GM18870 (cell line): ENCODE measurements around the gene CAMTA2.

Experiments
- ATAC-seq: cut with Tn5 transposase; IDR thresholded peaks from one replicate; pipeline ENCODE4 v1.9.1; 2021; ENCODE audit warnings: moderate library complexity; ENCODE audit not compliant: unreplicated experiment

The CAMTA2 gene

DNA sequence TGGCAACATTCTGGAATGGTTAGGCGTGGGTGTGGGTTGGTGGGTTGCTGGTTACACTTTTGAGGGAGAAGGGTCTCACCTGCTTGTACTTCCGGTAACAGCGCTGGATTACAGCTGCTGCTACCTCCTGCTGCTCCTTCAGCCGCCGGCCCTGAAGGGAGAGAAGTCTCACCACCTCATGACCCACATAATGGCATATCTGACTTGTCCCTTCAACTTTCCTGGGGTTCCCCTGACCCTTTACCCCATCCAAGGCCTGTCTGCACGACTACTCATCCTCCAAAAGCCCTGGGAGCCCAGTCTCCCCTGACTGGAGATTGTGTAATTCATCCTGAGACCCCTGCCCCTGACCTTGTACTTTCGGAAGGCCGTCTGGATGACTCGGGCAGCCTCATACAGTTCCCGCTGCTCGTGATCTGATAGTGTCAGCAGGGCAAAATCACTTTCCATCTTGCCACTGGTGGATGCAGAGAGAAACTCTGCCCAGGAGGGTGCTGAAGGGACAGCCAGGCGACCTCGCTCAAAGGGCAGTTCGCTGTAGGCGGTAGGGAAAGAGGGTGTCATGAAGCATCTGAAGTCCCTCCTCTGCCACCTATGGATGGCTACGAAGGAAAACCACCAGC, 17.8 kb downstream of the CAMTA2 start:
- ATAC-seq = no peak

GRCh38 chr17:4969047-4969550, 18.4 kb downstream of the CAMTA2 start:
- ATAC-seq = no peak

GRCh38 chr17:4968486-4969046, 18.9 kb downstream of the CAMTA2 start:
- no peak for ATAC-seq

DNA sequence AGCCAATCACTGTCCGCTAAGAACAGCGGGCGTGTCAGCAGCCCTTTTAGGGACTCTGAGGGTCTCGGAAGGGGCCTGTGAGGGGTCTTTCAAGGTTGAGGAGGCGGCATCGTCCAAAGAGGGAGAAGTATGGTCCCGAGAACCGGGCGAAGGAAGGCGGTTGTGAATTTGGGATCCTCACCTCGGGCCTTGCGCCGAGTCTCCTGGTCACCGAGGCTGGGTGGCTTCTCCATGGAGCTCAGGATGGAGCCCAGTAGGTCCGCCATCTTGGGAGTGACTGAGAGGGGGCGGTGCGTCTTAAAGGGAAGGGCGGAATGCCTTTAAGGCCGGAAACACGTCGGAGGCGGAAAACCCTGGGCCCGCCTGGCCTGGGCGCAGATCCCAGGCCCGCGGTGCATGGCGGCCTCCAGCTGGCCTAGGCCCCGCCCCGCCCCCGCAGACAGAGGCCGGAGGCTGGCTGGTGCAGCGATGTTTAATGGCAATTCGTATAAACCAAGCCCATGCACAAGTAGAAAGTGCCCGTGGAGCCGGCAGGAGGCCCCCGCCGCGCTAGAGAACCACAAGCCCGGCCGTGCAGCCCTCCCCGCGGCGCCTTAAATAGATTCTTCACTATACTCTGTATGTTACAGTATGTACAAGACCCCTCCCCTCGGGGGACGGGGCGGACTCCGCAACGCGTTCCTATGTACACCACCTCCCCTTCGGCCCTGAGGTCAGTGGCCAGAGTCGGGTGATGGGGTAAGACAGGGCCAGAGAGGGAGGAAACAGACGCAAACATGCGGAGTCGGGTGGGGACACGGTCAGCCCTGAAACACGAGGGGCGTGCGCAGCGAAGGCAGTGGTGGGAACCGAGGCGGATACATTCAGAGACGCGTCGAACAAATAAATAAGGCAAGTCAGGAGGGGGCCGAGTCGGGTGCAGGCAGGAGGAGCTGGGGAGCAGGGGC, 19.7 kb downstream of the CAMTA2 start, which contains the start of gene SPAG7:
SPAG7 (minus strand) TSS at position 279 of the 947 bp plus-strand sequence; CDS start at position 266, 13 bp downstream.
- peak; percentile 41 for ATAC-seq

GRCh38 chr17:4966844-4967538, 20.5 kb downstream of the CAMTA2 start:
- peak; percentile 84 for ATAC-seq

- ATAC-seq = no peak
Measured at GRCh38 chr17:4965311-4965986, 22.0 kb downstream of the CAMTA2 start.

- ATAC-seq = no peak
Measured at GRCh38 chr17:4960279-4960922, 27.1 kb downstream of the CAMTA2 start.

- ATAC-seq = no peak
Measured at GRCh38 chr17:4959261-4959965, 28.1 kb downstream of the CAMTA2 start.

- no peak for ATAC-seq
Measured at GRCh38 chr17:4958102-4958501, 29.4 kb downstream of the CAMTA2 start.

GRCh38 chr17:4956493-4957061, 30.9 kb downstream of the CAMTA2 start:
- no peak for ATAC-seq

GRCh38 chr17:4955091-4955490, 32.4 kb downstream of the CAMTA2 start:
- ATAC-seq = no peak

DNA sequence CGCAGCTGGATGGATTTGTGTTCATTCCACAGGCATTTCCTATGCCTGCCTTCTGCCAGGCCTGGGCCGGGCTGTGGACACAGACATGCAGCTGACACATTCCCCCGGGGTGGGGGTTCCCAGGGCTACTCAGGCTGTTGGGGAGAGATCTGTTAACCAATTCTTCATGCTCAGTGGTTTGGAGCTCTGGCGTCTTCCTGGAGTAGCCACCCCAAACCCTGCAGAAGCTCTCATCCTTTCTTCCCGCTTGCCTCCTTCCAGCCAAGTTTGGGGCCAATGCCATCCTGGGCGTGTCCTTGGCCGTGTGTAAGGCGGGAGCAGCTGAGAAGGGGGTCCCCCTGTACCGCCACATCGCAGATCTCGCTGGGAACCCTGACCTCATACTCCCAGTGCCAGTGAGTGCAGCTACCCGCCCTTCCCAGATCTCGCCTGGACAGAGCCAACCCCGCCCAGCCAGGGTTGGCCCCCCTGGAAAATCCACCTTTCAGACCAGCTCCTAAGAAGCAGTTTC, 34.0 kb downstream of the CAMTA2 start:
- no peak for ATAC-seq

DNA sequence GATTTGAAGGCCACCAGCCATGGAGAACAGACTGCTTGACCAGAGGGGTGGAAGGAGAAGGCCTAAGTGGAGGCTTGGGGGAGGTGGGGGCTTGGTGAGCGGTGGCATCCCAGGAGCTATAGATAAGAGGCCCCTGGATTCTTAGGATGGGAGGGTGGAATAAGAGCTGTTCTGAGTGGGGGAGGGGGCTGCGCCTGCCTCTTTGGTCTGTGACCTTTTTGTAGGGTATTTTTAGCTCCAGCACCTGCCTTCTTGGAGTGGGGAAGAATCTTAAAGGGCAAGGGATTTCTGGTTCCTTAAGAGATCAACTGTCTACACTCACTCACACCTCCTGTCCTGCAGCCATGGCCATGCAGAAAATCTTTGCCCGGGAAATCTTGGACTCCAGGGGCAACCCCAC, 36.0 kb downstream of the CAMTA2 start:
- ATAC-seq = no peak

DNA sequence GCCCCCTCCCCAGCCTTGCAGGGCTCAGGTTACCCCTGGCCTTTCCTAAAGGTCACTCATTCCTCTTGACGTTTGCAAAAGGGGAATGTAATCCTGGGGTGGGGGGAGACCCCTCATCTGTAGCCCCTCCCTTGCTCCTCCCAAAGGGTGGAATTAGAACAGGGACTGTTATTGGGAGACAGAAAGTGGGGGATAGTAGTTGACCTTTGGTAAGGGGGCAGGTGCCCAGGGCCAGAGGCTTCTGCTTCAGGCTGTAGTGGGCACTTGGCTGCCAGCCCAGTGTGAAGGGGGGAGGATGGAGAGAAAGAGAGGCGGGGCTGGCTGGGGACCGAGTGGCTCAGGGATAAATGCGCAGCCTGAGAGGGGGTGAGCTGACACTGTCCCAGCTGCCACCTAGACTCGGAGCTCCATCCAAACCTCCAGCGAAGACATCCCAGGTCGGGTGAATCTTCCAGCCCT, 36.7 kb downstream of the CAMTA2 start, which contains the start of gene ENO3:
ENO3 (plus strand) TSS at position 374 of the 459 bp plus-strand sequence. CDS start 711 bp downstream, outside the sequence.
- no peak for ATAC-seq

DNA sequence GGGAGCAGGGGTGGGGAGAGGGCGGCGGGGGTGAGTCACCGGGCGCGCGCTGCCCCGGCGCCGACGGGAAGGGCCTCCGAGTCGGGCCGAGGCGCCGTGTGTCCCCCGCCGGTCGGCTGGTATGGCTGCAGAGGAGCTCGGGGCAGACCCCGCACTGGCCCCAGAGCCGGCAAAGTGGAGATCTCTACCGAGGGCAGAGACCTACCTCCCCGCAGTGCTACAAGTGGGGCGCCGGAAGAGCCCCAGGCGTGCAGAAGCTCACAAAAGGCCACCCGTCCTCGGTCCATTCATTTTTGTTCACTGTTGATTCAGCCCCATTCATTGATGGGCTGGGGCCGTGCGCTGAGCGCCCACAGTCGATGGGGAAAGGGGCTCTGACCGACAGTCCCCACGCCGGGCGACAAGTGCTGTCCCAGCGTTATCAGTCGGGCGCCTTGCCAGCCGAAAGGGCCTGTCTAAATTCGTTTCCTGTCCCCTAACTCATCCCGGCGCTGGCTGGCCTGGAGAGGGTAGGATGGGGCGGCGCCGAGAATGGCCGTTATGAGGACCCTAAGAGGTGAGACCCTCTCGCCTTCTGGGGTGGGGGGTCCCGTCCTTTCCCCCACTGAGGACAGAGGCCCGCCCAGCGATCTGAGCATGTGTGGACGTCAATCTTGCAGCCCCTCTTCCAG, 37.3 kb downstream of the CAMTA2 start:
- ATAC-seq = no peak

DNA sequence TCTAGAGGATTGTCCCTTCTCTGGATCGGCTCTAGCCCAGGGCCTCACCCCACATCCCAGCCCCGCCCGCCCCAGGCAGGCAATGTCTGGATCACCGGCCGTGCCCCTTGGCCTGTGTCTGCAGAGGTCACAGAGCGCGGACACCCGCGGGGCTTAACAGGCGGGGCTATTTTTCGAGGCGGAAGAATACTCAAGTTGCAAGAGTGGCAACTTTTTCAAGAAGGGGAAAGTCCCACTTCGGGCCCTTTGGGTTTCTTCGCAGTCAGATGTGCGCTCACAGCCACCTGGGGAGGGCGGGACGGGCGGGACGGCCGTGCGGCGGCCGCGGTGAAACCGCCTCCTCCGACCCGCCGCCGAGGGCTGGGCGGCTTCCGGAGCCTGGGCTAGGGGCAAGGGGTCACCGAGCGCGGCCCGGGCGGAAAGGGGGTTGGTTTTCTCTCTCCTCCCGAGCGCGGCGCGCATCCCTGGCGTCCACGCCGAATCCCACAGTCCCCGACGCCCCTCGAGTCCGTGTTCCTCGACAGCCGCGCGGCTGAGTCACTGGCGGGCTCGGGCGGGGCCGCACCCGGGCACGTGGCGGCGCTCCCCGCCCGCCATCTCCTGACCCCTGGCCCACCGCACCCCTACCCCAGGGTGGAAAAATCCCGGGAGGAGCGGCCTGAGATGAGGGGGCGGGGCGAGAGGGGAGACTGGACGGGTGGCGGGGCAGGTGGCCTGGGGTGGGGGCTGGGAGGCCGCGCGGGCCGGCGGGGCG, 38.0 kb downstream of the CAMTA2 start:
- no peak for ATAC-seq

GRCh38 chr17:4948931-4949320, 38.5 kb downstream of the CAMTA2 start:
- ATAC-seq = no peak
